LNCaP clone FGC (cell line): ENCODE measurements around the gene YARS2.
"Not testable (repeated sequence)": the region's sequence is repeated elsewhere in the genome, so short reads cannot be mapped to it uniquely, and the experiment has no call there.

ENCODE experiments used
- DNase-seq: peaks from one replicate; pipeline ENCODE4 v3.0.0-alpha.2; 2011; ENCODE audit warnings: low read depth
- H3K4me3 ChIP-seq: 2 replicates; pipeline ENCODE4 v1.5.1; 2011; ENCODE audit warnings: mild to moderate bottlenecking, low read depth, low read length, control low read depth
- TF ChIP-seq, protein P1 (sequence below): IDR thresholded peaks from 2 replicates; pipeline ENCODE4 v1.5.1; 2012; ENCODE audit warnings: mild to moderate bottlenecking; ENCODE audit not compliant: control insufficient read depth, insufficient read depth; ENCODE audit errors: extremely low read depth

YARS2 gene

DNA sequence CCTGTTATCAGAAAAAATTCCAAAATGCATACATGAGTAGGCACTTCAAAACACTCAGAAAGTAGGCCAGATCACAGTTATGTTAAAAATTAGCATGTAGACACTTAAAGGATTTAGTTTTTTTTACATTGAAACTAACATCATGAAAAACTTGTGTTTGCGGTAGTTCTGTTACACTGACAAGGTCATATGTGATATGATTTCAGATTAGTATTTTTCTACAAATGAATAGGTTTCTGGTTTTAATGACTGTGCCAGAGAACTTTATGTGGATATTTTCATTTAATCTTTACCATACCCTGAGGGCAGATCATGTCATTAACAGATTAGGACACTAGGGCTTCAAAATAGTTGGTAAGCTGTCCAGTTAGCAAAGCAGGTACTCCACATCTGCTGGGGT lies 20.7 kb downstream of the YARS2 start:
- no peak for DNase-seq
- TF ChIP-seq, protein P1, sequence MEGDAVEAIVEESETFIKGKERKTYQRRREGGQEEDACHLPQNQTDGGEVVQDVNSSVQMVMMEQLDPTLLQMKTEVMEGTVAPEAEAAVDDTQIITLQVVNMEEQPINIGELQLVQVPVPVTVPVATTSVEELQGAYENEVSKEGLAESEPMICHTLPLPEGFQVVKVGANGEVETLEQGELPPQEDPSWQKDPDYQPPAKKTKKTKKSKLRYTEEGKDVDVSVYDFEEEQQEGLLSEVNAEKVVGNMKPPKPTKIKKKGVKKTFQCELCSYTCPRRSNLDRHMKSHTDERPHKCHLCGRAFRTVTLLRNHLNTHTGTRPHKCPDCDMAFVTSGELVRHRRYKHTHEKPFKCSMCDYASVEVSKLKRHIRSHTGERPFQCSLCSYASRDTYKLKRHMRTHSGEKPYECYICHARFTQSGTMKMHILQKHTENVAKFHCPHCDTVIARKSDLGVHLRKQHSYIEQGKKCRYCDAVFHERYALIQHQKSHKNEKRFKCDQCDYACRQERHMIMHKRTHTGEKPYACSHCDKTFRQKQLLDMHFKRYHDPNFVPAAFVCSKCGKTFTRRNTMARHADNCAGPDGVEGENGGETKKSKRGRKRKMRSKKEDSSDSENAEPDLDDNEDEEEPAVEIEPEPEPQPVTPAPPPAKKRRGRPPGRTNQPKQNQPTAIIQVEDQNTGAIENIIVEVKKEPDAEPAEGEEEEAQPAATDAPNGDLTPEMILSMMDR = no peak
- no peak overlapping the region for H3K4me3 ChIP-seq

DNA sequence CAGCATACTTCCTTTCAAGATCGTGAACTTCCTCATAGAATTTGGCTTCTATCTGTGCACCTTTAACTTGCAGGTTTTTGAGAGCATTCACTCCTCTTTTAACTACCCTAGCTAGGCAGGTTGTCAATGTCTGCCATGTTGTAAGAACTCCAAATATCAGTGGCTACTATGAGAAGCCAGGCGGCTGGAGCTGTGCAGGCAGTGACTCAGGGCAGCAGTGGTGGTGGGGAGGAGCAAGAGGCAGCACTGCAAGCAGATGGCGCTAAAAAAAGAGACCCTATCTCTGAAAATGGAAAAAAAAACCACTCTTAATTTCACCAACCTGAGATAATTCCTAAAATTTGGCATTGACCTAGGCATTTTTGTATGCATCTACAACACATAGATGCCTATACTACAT lies 28.5 kb downstream of the YARS2 start:
- H3K4me3 ChIP-seq = no peak overlapping the region
- TF ChIP-seq, protein P1 = no peak
- no peak for DNase-seq

DNA sequence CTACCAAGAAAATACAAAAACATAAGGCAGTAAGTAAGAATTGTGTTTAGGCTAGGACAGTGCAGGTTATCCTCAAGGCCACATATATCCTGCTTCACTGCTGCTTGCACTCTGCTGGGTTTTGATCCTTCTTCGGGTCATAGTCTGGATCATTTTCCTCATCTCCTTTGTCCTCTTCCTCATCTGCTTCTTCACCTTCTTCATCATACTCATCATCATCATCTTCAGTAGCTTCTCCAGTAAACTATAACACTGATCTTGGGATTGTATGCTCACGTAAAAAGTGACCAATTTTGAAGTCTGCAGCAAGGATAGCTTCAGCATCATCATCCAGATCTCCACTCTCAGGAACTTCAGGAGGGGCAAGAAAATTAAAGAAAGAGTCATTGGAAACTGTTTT lies 29.4 kb downstream of the YARS2 start:
- TF ChIP-seq, protein P1 = no peak
- no peak for DNase-seq
- H3K4me3 ChIP-seq = no peak overlapping the region

DNA sequence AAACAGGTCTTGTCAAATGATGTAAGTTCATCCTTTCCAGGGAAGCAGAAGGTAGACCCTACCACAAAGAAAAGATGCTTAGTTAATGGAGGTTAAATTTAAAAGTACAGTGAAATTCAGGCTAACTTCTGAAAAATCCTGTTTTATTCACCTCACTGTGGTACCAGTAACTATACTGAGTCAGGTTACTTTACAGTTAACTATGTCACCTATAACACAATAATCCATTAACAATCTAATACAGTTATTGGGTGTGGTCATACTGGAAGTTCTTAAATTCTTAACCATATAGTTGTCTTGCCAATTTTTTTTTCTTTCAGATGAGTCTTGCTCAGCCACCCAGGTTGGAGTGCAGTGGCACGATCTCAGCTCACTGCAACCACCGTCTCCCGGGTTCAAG lies 30.4 kb downstream of the YARS2 start:
- H3K4me3 ChIP-seq, DNase-seq: not testable (repeated sequence)

DNA sequence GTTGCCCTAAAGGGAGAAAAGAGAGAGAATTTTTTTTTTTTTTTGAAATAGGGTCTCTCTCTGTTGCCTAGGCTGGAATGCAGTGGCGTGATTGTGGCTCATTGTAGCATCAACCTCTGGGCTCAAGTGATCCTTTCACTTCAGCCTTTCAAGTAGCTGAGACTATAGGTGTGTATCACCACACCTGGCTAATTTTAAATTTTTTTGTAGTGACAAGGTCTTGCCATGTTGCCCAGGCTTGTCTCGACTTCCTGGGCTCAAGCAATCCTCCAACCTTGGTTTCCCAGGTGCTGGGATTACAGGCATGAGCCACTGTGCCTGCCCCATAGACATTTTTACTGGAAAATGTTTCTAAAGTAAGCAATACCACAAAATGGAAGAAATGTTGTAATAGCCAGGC lies 36.8 kb downstream of the YARS2 start:
- H3K4me3 ChIP-seq = no peak overlapping the region
- no peak for DNase-seq
- TF ChIP-seq, protein P1 = no peak

DNA sequence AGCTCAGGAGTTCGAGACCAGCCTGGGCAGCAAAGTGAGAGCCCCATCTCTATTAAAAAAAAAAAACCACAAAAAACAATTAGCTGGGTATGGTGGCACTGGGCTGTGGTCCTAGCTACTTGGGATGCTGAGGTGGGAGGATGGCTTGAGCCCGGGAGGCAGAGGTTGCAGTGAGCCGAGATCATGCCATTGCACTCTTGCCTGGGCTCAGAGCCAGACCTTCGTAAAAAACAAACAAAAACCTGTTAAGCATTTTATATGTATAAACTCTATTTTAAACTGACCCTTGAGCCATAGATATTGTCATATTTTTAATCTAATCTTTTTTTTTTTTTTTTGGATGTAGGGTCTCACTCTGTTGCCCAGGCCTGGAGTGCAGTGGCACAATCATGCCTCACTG lies 40.9 kb downstream of the YARS2 start:
- no peak overlapping the region for H3K4me3 ChIP-seq
- DNase-seq = peak; percentile 19
- TF ChIP-seq, protein P1 = no peak

DNA sequence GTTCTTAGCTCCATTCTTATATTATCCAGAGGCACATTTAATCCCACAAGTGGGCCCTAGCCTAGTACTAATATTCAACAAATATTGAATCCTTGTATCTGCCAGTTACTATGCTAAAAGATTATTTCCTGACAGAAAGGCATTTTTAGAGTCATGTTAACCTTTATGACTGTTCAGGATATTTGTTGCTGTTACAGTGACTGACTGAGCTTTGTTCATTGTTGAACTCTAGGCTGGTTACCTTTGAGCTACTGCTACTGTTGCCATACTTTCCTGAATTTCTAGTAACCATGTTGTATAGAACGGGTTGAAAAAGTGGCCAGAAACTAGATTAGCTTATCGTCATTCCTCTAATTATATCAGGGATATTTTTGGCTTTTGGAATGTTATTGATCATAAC lies 46.8 kb downstream of the YARS2 start:
- DNase-seq = no peak
- H3K4me3 ChIP-seq = no peak overlapping the region
- TF ChIP-seq, protein P1 = no peak
